IMR-90 (cell line): Measurements from ENCODE around the gene SGSH.

Experiments
- CHD1 ChIP-seq: IDR thresholded peaks from 2 replicates; pipeline ENCODE4 v1.6.1; 2012; ENCODE audit warnings: low read depth, low read length, improper control_type of control experiment
- CTCF ChIP-seq: conservative IDR thresholded peaks from 2 replicates; pipeline ENCODE4 v1.5.1; 2012; ENCODE audit warnings: mild to moderate bottlenecking, low read depth, low read length, improper control_type of control experiment
- NFE2L2 ChIP-seq: fragments of 150-350 bp; IDR thresholded peaks from 2 replicates; pipeline ENCODE4 v1.6.1; 2016; ENCODE audit warnings: low read depth, mild to moderate bottlenecking, low read length
- POLR2A ChIP-seq: IDR thresholded peaks from 2 replicates; pipeline ENCODE4 v1.6.1; 2012; ENCODE audit warnings: mild to moderate bottlenecking, low read depth, low read length
- RAD21 ChIP-seq: IDR thresholded peaks from 2 replicates; pipeline ENCODE4 v1.6.1; 2012; ENCODE audit warnings: low read length, improper control_type of control experiment
- RFX5 ChIP-seq: IDR thresholded peaks from 2 replicates; pipeline ENCODE4 v1.8.0; 2012; ENCODE audit warnings: low read depth, mild to moderate bottlenecking, low read length, moderate library complexity

GRCh38 chr17:80164185-80164584, 55.9 kb downstream of the SGSH start:
- no peak for TF ChIP-seq POLR2A
- TF ChIP-seq NFE2L2: no peak
- no peak for TF ChIP-seq CTCF
- TF ChIP-seq CHD1: no peak
- no peak for TF ChIP-seq RAD21
- no peak for TF ChIP-seq RFX5
